GM18508 (cell line): Measurements from ENCODE around the gene MSL2.
"Not testable (repeated sequence)": the region's sequence is repeated elsewhere in the genome, so short reads cannot be mapped to it uniquely, and the experiment has no call there.

Source experiments
- ATAC-seq: cut with Tn5 transposase; IDR thresholded peaks from one replicate; pipeline ENCODE4 v1.9.1; 2021; ENCODE audit warnings: moderate number of reproducible peaks; ENCODE audit not compliant: insufficient read depth, unreplicated experiment

Gene MSL2, protein sequence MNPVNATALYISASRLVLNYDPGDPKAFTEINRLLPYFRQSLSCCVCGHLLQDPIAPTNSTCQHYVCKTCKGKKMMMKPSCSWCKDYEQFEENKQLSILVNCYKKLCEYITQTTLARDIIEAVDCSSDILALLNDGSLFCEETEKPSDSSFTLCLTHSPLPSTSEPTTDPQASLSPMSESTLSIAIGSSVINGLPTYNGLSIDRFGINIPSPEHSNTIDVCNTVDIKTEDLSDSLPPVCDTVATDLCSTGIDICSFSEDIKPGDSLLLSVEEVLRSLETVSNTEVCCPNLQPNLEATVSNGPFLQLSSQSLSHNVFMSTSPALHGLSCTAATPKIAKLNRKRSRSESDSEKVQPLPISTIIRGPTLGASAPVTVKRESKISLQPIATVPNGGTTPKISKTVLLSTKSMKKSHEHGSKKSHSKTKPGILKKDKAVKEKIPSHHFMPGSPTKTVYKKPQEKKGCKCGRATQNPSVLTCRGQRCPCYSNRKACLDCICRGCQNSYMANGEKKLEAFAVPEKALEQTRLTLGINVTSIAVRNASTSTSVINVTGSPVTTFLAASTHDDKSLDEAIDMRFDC

DNA sequence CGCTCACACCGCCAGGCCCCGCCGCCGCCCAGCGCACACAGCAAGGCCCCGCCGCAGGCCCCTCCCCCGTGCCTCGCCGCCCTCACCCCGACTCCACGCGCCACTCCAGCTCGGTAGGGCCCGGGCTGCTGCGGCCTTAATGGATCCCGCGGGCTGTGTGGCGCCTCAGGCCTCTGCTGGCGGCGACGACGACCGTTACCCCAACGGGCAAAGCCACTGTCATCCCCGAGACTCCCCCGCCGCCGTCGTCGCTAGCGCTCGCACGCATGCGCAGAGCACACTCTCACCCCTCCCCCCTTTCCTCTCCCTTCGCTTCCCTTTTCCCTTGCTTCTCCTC is at the start of gene MSL2:
Gene MSL2 (minus strand): TSS at position 272 of the 337 bp plus-strand sequence. CDS start 1,222 bp downstream, outside the sequence.
- ATAC-seq: no peak

DNA sequence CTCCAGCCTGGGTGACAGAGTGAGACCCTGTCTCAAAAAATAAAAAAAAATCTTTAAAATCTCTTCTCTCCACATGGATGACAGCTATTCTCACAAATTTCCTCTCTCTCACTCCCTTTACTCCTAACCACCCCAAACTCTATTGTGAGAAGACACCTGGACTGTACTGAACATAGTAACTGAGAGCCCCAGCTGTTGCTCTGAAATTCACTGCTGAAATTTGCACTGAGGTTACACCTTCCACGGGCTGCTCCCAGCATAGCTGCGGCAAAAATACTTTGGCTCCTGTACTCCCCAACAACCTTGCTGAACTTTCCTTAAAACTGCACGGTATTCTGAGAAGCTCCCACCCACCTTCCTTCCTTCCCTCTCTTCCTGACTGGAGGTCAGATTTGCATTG is 49.6 kb upstream of the MSL2 start:
- no peak for ATAC-seq

DNA sequence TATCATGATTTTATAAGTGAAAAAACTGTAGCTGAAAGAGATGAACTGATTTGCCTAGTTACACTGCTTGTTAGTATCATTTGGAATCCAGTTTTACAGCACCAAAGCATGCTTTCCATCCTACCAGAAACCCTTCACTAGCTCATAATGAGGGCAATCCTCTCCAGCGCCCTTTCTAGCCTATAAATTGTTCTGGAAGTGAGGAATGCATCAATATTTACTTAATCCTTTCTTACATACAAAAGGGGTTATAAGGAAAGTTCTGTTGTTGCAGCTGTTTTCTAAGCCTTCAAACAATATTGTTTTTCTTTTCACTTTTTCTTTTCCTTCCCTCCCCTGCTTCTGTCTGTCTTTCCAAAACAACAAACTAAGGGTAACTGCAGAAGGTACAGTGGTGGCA is 43.0 kb upstream of the MSL2 start:
- no peak for ATAC-seq

DNA sequence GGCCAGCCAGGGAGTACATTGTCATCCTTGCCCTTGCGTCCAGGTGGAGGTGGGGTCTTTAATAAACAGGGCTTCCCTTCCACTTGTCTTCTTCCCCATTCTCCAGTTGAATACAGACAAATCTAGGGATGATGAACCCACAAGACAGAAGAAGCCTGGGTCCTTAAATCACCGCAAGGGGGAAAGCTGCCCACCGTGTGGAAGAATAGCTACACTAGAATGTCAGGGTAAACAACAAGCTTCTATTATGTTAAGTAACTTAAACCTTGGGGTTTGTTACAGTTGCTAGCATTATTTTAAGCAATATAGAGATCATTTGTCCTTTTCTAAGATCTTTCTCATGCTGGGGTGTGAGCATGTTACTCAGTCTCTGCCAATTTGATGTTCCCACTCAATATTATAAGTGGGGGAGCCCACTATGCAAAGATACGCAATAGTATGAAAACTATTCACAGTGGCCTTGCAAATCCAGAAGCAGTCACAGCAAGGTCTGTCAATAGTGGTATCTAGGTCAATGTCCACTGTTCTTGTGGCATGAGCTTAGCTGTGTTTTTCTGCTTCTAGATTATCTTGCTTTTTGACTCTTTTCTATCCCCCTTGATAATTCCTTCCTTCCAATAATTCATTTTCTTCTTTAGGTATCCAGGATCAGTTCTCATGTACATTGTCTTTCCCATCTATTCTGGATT is 42.0 kb upstream of the MSL2 start:
- no peak for ATAC-seq

DNA sequence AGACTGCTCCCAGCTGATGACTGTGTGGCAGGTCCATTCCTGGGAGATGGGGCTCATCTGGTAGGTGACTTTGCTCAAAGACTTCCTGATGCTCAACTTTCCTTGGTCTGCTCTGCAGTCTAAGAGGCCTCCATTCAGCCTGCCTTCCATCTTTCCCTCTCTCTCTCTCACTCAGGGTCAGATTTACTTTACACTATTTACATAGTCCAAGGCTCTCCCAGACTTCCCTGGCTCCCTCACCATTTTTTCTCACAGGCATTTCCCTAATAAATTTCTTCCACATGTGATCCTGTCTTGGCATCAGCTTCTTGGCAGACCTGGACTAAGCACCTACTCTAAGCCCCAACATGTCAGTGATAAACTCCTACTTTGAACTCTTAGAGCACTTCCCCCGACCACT is 41.0 kb upstream of the MSL2 start:
- ATAC-seq: no peak

DNA sequence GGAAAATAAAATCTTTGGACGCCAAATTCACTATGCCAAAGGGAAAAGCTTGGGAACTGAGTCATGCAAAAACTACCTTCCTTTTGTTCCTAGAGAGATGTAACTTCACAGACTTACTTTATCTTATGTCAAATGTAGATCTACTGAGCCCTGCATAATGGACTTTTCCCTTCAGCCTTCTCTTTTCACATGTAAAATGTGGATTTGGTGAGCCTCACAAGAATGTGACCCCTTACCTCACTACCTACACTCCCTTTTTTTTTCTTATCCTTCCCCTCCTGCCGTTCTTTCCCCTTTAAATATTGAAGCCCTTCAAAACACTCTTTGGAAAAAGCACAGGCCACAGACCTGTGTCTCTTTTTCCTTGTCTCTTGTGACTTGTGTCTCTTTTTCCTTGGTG is 40.0 kb upstream of the MSL2 start:
- no peak for ATAC-seq

DNA sequence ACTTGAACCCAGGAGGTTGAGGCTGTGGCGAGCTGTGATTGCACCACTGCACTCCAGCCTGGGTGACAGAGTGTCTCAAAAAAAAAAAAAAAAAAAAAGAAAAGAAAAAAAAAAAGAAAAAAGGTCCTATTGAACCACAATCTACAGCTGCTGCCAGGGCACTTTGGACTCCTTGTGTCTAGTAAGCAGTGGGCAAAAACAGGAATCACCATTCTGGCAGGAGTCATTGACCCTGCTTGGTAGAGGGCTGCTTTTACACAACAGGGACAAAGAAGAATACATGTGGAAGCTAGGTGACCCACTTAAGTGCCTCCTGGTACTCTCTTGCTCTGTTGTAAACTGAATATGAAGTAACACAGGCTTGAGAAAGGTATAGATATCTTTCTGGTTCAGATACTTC is 39.4 kb upstream of the MSL2 start:
- no peak for ATAC-seq

DNA sequence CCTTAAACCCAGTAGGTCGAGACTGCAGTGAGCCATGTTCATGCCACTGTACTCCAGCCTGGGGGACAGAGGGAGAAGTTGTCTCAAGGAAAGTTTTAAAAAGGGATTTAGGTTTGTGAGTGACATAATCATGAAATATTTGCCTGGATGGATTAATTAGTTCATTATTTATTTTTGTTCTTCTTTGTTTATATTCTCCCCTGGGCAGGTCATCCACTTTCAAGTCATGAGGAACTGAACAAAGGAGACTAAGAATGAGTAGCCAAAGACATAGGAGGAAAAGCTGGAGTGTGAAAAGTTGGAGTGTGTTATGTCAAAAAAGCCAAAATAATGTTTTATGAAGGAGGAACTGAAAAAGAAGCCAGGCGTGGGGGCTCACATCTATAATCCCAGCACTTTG is 36.3 kb upstream of the MSL2 start:
- ATAC-seq: no peak

DNA sequence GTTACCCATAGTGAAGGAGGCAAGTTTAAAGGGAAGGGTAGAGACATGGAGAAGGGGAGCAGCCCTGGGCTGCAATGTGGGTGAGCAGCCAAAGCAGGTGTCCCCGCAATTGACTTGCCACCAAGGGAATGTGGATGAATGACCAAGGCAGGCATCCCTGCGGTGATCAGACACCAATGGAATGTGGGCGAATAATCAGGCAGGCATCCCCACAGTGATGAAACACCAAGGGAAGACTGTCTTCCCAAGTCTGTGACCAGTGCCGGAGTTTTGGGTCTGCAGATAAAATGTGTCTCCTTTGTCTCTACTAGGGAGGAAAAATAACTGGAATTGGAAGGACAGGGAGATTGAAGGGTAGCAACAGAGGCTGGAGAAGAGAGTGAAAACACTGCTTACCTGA is 26.6 kb upstream of the MSL2 start:
- not testable (repeated sequence) for ATAC-seq

DNA sequence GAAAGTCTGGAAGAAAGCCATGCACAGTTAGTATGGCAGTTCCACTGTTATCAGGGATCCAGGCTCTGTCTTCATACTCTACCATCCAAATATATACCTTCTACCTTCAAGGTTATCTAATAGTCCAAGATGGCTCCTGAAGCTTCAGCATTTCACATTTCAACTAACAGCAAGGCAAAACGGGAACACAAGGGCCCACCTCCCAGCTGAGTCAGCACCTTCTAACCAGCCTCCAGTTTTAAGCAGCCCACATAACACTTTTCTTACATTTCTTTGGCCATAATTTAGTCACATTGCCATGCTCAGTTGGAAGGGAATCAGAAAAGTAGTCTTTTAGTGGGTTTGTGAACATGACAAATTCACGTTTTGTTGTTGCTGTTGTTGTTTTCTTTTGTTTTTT is 15.4 kb upstream of the MSL2 start:
- no peak for ATAC-seq

DNA sequence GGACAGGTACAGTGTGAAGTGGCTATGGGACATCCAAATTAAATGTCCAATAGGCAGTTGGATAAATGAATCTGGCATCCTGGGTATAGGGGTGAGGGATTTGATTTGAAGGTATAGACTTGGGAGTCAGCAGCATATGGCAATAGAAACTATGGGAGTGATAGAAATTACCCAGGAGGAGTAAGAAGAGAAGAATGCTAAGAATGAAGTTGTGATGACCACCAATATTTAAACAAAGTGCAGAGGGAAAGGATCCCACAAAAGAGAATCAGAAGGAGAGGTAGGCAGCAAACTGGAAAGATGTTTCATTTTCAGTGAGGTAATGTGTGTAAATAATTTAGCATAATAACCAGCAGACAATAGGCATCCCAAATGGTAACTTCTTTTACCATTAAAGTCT is 13.8 kb upstream of the MSL2 start:
- ATAC-seq: no peak

DNA sequence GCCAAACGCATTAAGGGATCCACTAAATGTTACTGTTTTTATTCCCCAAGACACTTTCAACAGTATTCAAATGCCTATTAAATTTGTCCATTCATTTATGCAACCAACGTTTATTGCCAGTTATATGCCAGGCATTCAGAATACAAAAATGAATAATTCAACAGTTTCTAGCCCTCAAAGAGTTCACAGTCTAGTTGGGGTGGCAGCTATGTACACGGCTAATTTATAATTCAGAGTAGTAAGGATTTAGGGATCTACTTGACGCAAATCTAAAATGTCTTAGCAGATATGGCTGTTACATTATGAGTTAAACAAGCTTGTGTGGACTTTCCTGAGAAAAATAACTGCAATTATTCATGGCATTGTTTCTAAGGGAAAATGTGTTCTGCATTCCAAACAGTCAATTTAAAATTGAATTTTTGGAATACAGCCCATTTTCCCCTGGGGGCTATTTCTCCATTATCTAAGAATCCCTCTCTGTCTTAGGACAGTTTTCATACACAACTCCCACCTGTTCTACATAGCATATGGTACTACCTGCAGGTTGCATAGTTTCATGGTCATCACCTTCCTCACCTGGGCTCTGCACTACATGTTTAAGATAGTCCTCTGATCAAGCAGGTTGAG is 11.5 kb upstream of the MSL2 start:
- ATAC-seq: no peak

DNA sequence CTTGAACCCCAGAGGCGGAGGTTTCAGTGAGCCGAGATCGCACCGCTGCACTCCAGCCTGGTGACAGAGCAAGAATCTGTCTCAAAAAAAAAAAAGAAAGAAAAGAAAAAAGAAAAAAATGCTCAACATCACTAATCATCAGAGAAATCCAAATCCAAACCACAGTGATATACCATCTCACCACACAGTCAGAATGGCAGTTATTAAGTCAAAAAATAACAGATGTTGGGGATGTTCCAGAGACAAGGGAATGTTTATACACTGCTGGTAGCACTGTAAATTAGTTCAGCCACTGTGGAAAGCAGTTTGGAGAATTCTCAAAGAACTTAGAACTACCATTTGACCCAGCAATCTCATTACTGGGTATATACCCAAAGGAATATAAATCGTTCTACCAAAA is 3.1 kb upstream of the MSL2 start:
- not testable (repeated sequence) for ATAC-seq

DNA sequence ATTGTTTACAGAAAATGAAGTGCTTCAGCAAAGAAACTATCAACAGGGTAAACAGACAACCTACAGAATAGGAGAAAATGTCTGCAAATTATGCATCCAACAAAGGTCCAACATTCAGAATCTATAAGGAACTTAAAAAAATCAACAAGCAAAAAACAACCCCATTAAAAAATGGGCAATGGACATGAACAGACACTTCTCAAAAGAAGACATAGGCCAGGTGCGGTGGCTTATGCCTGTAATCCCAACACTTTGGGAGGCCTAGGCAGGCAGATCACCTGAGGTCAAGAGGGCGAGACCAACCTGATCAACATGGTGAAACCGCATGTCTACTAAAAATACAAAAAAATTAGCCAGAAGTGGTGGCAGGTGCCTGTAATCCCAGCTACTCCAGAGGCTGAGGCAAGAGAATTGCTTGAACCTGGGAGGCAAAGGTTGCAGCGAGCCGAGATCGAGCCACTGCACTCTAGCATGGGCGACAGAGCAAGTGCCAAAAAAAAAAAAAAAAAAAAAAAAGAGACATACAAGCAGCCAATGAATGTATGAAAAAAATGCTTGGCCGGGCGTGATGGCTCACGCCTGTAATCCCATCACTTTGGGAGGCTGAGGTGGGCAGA is 2.4 kb upstream of the MSL2 start:
- not testable (repeated sequence) for ATAC-seq

DNA sequence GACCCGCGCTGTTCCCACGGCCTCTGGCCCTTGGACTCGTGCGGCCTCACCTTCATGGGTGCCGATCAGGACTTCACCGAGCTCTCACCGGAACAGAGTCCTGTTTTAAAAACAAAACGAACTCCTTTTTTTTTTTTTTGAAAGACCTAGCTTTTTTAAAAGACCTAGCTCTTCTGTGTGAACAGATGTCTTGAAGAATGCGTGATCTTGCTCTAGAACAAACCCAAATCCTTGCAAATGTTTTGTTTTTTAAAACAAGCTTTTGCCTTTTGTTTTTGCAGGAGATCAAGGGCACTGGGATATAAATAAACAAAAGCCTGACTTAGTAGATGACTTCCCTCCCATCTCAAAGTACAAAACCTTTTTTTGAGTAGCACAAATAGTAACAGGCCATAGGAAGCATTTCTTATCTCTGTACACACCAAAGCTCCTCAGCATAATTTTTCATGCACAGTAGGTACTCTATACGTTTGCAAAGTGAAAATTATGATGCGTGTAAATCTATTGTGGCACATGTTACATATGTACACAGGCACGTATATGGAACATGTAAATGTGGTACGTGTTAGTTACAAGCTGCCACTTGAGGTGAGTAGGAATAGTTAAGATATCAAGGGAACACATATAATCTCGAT is 1.1 kb upstream of the MSL2 start:
- ATAC-seq: no peak

DNA sequence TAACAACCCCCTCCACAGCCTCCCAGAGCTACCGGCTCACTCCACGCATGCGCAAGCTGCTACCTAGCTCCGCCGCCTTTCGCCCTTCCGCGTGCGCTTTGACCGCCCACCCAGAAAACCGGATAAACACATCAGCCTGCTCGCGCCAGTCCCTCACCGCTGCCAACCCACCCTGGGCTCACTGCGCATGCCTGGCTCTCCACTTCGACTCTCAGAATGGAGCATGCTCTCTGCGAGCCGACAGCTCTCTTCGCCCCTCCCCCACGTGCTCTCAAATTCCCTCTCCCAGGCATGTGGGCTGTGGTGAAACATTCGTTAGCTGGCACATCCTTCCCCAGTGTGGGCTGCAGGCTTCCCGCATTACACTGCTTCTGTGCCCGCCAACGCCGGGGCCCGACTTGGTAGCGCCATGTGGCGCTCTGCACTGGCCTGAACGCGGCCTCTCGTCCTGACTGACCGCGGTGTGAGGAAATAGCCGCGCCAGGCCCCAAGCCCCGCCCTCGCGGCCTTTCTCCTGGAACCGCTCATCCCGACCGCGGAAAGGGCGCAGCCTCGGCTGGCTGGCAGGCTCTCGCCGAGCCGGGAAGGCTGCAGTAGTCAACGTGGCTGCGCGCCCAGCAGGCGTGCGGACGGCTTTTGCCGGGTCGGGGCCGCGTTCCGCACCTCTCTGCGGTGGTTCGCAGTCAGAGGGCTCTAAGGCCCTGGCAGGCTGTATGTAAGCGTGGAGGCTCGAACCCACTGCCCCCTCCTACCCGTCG is 445 bp upstream of the MSL2 start:
- peak; percentile 51 for ATAC-seq

DNA sequence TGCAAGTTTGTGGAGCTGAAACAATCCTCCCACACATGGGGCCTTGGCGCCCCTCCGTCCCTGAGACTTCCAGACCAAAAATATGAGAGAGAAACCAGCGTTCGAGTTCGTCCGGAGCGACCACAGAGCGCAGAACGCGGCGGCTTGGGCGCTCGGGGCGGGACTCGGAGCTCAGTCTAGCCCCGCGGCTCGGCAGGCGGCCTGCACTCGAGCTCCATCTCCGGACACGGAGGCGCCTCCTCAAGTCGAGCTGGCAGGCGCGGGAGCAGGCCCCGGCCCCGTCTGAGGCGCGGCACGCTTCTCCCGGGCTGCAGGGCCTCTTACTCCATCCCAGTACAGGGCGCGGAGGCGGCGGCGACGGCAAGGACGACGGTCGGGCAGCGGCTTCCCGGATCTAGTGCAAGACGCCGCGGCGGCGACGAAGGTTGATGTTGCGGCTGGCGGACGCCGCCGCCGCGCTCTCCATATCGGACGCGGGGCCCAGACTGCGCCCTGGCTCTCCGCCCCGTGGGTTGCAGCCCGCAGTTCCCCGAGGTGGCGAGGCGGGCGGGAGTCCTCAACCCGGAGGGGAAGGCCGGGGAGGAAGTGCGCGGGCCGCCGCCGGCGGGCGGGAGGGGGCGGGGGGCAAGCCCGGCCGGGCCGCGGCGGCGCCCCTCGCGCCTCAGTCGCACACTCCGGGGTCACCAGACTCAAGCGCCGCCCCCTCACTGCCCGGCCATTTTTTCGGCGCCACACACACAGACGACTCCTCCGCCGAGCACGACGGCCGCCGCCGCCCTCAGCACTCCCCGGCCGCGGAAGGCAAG is 674 bp downstream of the MSL2 start:
- ATAC-seq: peak; percentile 4

DNA sequence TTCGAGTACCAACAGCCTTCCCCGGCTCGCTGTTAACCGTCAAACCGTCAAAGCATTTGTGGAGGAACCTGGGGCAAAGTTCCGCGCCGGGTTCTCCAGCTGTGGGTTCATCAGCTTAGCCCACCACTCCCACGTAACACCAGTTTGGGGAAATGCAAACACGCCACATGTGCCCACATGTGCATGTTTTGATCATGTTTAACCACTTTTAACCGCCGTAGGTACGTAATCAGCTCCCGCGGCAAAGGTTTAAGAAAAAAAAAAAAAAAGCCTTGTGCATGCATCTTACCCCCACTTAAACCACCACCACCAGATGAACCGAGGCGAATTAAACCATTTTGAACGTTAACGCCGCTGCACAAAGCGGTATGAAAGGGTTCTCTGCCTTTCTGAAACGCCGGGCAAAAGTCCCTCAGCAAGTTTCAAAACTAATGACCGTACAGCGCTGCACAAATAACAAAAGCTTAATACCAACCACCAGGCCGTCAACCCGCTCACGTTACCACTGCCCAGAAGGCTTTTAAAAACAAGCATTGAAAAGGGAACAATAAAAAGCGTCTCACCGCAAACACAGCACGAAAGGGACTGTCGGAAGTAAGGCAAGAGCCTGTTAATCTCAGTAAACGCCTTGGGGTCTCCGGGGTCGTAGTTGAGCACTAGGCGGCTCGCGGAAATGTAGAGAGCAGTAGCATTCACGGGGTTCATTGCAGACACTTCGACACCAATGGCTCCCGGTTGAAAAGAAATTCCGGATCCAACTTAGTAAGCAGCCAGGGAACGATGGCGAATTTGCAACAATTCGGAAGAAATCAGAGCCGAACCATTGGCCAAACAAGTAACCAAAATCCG is 1.5 kb downstream of the MSL2 start:
- no peak for ATAC-seq
